HK-2 (cell line): Measurements from ENCODE around the gene CXCR2.
"Not testable (repeated sequence)": the region's sequence is repeated elsewhere in the genome, so short reads cannot be mapped to it uniquely, and the experiment has no call there.

Experiments
- DNase-seq: peaks from one replicate; pipeline ENCODE4 v3.0.0-alpha.2; 2018; ENCODE audit not compliant: unreplicated experiment

The CXCR2 gene

DNA sequence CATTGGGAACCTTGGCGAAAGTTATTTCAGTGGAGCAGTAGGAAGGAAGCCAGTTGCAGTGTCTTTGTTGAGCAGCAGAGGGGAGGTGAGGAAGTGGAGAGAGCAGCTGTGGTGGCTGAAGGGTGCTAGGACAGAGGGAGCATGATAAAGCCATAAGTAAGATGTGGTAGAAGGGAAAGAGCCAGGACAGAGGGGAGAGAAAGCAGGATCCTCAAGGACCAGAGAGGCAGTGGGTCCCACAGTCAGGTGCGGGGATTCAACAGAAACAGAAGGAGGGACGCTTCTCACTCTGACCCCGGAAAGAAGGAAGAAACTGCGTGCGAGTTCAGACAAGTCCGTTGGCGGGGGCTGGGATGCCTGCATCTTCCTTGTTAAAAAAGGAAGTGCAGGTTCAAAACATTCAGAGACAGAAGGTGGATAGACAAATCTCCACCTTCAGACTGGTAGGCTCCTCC is at the start of gene CXCR2:
TSS of gene CXCR2 (plus strand) at position 403 of the 455 bp plus-strand sequence. CDS start 8,774 bp downstream, outside the sequence.
- no peak for DNase-seq

DNA sequence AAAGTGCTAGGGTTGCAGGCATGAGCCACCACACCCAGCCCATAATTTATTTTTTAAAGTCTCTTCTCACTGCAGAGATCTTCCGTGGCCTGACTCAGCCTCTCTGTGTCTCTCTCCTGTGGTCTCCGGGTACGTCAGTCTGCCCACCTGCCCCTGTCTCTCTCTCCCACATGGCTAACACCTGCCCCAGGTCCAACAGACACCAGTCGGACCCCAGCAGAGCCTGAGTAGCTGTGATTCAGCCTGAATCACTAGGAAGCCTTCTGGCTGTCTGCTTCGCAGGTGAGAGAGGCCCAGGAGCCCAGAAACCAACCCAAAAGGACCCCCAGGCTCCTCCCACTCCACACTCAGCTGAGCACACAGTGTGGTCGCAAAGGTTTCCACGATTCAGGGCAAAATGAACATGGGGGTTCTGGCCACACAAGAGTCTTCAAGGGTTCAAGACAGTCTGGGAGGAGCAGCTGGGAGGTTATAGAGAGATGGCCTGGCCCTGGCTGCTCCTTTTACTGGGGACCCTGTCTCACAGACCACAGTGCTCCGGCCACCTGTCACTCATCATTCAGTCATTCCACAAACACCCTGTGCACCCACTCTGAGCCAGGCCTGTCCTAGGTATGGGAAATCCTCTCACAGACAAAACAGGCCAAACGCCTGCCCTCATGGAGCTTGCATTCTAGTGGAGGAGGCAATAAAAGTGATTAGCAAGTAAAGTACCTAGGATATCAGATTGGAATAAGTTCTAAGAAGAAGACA is 48.2 kb upstream of the CXCR2 start:
- no peak for DNase-seq

DNA sequence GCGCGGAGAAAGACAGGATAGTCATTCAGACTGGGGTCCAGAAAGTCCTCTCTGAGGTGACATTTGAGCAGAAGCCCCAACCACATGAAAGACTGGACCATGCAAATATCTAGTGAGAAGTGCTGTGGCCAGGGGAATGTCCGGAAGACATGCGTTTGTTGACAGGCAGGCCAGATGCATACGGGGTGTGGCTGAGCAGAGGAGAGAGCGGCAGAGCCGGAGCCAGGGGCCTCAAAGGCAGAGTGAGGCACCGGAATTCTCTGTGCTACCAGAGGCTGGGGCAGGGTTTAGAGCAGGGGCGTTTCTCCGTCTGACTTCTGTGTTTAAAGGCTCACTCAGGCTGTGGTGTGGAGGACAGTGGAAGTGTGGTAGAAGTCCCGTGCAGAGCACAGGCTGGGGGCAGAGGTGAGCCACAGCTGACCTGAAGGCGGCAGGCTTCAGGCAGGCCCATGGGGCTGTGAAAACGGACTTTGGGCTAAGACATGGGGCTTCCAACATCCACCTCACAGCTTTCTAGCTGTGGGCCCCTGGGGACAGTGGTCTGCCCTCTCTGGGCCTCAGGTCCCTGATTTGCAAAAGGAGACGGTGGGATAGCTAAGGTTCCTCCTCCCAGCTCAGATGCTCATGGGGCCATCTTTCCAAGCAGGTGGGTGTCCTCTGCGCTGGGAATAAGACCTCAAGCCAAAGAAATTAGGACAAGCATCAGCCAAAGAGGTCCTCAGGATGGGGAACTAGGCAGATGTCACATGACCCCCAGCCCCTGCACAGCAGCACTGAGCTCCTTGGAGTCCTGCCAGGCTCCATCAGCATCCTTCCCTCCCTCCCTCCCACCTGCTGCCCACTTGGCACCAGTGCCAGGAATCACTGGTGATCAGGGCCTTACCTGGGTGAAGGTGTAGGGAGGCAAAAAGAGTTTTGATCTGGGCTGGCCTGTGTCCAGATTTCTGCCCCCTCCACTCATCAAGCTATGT is 45.6 kb upstream of the CXCR2 start:
- DNase-seq, result no peak

DNA sequence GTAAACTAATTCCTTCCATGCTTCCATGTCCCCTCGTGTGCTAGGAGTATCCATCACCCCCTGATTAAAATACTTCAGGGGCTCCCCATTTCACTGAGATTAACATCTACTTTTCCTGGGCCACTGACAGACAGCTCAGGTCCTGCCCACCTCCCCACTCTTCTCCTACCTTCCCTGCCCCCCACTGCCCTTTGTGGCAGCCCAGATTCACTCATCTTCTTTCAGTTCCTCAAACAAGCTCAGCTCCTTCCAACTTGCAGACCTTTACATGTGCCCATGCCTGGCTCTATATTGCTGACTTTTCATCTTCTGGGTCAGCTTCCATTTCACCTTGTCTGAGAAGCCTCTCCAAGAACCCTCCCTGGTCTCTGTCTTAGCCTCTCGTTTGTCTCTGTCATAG is 44.8 kb upstream of the CXCR2 start:
- no peak for DNase-seq

DNA sequence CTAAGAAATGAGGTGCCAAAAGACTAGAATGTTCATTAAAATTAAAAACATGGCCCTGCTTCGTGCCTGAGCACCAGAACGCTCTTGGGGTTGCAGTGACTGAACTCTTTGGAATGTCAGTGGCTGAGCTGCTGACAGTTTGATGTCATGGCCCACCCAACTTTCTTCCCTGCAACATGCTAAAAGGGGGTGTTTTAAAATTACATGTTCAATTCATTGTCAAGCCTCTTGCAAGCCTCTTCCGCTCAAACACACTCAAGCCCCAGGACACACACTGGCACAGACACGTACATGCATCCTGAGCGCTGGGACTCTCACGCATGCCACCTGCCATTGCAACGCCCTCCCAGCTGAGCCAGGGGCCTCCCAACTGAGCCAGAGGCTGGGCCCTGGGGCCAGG is 44.1 kb upstream of the CXCR2 start:
- no peak for DNase-seq

DNA sequence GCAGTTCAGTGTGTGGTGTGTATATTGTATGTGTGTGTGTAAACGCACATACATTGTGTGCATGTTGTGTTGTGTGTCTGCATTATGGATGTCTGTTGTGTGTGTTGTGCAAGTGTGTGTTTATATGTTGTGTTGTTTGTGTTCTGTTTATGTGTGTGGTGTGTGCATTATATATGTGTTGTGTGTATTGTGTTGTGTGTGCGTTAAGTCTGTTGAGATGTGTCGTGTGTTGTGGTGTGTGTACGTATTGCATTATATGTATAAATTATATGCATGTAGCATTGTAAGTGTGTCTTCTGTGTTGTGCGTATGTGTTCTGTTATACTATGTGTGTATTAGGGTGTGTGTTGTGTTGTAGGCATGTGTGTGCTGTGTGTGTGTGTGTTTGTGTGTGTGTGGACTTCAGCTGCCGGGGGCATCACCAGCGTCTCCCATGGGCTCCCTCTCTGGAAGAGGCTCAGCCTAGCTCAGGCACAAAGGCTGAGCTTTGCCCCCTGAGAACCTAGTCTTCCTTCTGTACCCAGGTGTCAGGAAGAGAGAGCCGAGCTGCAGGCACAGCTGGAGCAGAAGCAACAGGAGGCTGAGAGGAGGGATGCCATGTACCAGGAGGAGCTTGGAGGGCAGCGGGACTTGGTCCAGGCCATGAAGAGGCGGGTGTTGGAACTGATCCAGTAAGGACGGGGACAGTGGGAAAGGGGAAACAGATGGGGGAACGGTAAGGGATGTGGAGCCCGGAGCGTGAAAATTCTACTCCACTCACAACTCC is 43.1 kb upstream of the CXCR2 start:
- no peak for DNase-seq

DNA sequence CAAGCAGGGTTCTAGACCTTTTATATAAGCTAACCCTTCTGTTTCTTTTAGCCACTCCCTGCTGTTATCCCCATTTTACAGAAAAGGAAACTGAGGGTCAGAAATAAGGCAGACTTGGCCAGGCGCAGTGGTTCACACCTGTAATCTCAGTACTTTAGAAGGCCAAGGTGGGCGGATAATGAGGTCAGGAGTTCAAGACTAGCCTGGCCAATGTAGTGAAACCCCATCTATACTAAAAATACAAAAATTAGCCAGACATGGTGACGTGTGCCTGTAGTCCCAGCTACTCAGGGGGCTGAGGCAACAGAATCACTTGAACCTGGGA is 42.5 kb upstream of the CXCR2 start:
- no peak for DNase-seq

DNA sequence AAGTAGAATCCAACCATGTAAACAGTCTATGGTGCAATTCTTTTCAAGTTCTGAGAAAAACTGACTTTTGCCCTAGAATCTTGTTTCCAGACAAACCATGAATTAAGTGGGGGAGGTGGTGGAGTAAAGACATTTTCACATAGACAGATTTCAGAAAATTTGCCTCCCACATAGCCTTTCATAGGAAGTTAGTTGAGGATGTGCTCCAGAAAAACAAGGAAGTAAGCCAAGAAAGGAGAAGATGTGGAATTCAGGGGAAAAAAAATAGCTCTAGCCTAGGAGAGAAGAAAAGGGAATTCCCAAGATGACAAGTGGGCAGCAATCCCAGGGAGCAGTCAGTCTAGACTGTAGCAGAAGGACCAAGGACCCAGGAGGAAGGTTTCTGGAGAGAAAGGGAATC is 39.4 kb upstream of the CXCR2 start:
- DNase-seq, result no peak

DNA sequence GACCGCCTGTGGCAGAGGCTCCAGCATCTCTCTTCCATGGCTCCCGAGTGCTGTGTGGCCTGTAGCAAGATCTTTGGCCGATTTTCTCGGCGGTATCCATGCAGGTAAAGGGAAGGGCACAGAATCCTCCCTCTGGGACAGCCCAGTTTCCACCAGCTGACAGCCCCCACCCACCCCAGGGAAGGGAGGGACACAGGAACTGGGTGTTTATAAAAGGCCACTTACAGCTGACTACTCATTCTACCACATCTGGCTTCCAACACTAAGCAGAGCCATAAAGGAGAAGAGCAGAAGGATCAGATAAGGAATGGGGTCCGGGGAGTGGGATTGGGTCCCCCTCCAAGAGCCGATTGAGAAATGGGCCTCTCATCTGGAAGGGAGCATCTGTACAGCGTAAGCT is 36.6 kb upstream of the CXCR2 start:
- DNase-seq, result no peak

DNA sequence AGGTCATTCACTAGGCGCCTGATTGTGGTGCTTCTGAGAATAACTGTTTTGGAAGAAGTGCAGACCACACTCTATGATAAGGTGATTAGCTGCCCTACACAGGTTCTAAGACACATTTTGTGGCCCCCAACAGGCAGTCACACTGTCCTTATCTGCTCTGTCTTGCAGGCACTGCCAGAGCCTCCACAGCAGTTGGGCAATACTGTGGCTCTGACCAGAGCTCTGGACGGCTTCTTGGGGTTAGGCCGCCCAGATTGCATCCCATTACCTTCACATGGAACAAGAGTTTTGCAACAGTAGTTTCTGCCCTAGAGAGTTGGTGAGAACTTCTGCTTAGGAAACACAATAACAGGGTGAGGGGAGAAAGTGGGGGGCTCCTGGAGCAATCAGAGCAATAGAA is 34.1 kb upstream of the CXCR2 start:
- no peak for DNase-seq

DNA sequence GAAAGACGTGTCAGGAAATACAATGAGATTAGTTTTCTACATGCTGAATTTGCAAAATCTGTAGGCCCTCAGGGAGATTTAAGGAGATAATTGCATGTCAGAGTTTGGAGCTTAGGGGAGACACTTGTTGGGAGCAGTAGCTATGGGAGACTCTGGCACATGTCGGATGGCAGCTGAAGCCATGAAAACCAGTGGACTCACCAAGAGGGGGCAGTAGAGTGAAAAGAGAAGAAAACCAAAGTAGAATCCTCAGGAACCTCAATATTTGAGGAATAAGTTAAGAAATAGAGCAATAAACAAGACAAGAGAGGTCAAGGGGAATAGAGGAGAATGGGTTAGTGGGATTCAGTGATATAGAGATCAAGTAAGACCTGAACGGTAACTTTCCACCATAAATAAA is 31.9 kb upstream of the CXCR2 start:
- no peak for DNase-seq

DNA sequence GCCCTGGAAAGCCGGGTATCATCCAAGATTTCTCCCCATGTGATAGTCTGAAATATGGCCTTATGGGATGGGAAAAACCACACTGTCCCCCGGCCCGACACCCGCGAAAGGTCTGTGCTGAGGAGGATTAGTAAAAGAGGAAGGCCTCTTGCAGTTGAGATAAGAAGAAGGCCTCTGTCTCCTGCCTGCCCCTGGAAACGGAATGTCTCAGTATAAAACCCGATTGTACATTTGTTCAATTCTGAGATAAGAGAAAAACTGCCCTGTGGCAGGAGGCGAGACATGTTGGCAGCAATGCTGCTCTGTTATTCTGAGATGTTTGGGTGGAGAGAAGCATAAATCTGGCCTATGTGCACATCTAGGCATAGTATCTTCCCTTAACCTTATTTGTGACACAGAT is 30.0 kb upstream of the CXCR2 start:
- DNase-seq, result no peak

DNA sequence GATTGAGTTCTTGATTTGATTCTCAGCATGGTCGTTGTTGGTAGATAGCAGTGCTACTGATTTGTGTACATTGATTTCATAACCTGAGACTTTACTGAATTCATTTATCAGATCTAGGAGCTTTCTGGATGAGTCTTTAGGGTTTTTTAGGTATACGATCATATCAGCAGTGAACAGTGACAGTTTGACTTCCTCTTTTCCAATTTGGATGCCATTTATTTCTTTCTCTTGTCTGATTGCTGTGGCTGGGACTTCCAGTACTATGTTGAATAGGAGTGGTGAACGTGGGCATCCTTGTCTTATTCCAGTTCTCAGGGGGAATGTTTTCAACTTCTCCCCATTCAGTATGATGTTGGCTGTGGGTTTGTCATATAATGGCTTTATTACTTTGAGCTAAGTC is 27.9 kb upstream of the CXCR2 start:
- no peak for DNase-seq

DNA sequence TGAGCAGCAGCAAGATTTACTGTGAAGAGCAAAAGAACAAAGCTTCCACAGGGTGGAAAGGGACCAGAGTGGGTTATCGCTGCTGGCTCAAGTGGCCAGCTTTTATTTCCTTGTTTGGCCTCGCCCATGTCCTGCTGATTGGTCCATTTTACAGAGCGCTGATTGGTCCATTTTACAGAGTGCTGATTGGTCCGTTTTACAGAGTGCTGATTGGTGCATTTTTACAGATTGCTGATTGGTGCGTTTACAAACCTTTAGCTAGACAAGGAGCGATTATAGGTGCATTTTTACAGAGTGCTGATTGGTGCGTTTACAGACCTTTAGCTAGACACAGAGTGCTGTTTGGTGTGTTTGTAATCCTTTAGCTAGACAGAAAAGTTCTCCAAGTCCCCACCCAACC is 17.0 kb upstream of the CXCR2 start:
- DNase-seq, result not testable (repeated sequence)

DNA sequence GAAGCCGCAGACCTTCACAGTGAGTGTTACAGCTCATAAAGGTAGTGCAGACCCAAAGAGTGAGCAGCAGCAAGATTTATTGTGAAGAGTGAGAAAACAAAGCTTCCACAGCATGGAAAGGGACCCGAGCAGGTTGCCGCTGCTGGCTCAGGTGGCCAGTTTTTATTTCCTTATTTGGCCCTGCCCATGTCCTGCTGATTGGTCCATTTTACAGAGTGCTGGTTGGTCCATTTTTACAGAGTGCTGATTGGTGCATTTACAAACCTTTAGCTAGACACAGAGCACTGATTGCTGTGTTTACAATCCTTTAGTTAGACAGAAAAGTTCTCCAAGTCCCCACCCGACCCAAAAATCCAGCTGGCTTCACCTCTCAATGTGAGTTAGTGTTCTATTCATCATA is 4.0 kb upstream of the CXCR2 start:
- not testable (repeated sequence) for DNase-seq

DNA sequence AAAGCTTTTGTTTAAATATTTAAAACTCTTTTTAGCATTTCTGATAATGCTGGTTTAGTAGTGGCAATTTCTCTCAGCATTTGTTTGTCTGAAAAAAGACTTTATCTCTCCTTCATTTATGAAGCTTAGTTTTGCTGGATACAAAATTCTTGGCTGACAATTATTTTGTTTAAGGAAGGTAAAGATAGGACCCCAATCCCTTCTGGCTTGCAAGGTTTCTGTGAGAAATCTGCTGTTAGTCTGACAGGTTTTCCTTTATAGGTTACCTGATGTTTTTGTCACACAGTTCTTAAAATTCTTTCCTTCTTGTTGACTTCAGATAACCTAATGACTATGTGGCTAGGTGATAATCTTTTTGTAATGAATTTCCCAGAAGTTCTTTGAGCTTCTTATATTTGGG is 3.5 kb upstream of the CXCR2 start:
- DNase-seq, result not testable (repeated sequence)

DNA sequence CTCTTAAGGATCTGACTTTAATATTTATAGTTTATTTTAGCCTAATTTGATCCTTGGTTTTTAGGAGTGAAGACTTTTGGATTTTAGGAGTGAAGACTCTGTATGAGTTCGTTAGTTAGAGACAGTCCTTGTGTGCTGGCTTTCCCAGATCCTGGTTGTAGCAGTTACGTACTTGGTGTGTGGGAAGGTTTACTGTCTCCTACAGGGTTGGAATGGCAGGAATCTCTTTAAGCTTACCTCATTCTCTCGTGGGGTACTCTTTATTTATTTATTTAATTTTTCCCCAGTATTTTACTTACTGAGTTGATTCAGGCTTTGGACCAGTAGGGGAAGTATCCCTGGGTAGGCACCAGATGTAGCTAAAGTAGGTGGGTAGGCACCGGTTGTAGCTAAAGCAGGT is 1.8 kb upstream of the CXCR2 start:
- DNase-seq, result no peak

DNA sequence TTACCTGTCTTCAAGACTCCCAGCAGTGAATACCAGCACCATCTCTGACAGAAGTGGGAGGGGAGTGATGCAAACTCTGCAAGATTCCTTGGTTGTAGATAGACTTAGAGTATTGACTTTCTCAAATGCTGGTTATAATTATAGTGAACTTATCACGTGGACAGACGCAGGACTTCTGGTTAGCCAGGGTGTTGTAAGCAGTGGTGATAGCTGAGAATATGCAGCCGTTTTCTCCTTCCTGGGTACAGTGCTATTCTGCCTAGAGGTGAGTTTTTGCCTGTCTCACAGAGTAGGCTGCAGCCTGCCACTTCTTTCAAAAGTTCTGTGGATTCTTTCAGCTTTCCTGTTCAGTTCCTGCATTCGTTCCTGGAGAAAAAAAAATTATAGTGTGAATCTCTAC is 733 bp upstream of the CXCR2 start:
- DNase-seq, result no peak

DNA sequence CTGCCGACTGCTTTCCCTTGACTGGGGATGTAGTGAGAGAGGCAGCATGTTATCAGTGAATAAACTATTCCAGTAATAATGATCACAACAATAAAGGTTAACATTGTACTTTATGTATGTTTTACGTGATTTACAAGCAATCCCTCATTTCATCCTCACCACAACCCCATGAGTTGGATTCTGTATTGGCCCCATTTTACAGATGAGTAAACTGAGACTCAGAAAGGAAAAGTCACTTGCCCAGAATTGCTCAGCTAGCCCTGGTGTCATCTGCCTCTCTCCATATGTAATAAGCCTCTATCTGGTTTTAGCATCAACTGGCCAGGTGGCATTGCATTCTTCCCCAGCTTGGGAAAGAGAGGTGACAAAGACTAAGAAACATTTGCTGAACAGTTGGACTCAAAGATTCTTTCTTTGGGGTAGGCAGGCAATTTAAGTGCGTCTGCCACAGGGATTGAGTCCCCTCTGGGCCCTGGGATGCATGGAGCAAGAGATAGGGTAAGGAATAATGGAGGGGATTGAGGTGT is 2.2 kb downstream of the CXCR2 start:
- DNase-seq, result no peak

DNA sequence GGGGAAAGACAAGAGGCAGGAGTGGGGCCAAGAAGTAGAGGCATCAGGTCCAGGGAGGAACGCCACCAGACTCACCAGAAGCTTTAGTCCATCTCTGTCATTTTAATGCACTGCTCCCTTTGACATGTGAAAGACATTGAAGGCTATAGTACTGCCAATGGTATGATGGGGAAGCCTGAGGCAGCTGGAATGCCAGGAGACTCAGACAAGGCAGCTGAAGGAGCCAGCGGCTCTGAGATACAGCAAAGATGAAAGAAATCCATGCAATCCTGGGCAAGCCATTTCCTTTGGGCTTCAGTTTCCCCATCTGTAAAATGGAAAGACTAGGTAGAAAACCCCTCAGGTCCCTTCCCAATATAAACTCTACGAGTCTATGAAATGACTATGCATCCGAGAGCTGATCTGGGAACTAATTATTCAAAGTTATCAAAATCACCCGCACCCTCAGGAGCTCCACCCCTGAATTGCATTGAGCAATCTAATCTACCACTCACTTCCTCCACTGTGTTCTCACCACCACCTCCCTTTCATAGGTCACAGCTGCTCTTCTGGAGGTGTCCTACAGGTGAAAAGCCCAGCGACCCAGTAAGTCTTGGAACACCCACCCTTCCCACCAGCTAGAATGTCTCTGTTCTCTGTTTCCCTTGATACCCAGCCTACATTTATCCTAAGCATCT is 3.1 kb downstream of the CXCR2 start:
- DNase-seq, result no peak

DNA sequence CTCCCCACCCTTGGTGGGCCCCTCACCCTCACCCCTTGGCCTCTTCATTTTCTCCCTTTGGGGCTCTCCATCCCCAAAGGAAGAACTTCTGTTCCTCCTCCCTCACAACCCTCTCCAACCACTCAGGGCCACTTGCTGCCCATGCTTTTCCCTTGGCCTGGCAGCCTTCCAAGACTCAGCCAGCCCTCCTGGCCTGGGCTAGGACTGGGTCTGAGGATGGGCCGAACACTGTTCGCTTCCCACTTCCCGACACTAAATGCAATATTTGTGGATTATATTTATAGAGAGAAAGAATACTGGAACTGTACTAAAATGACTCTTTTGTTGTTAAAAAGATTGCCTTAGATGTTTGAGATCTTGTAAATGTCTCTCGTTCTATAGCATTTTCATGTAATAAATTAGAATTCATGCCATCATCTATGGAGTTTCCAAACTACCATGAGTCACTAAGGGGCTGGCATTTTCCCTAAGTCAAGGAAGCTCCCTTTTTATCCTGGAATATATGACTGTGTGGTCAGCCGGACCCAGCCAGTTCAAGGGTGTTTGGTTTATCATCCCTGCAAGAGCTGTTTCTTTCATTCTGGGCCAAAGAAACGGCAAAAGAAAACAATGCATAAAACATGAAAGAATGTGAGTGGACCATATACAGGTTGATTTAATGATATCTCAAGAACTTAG is 3.8 kb downstream of the CXCR2 start:
- no peak for DNase-seq
